ENCODE measurements around the gene USP40. TPM values are rescaled to one million over a fixed set of nuclear protein-coding genes. Genes with fewer than 3 reads are reported as not detected.

USP40 gene
- total and polyA plus RNA-seq, 10 of the 15 experiments (the other 5 are each of a cell fraction or from before 2014, with no cell fraction given): 3.4 to 20.8 (median 15.2) TPM

DNA sequence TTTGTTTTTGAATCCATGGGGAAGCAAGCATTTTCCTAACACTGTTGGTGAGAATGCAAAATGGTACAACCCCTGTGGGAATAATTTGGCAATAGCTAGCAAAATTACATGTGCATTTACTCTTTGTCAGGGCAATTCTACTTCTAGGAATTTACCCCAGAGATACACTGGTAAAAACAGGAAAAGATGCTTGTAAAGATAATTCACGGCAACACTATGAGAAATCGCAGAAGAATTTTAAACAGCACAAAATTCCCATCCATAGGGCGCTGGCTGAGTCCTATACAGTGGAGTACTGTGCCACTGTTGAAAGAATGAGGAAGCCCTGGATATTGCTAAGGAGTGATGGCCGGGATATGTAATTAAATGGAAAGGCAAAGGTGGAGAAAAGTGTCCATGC lies 136.5 kb downstream of the USP40 start:
- peaks cover 4% of the 10 kb centered on the region; the same call in 2 of the 3 replicates for H3K9me3 ChIP-seq (replicated peaks; ENCODE audit: control insufficient read depth, insufficient read depth, low read length)
- H3K27me3 ChIP-seq (replicated peaks in 1 of 2; ENCODE audit: control insufficient read depth in 2 of 2, insufficient read depth in 2 of 2, low read length in 1 of 2): no peaks in the 10 kb centered on the region
- FAIRE-seq: no peak
- no peak overlapping the region for H3K9ac ChIP-seq (ENCODE audit: control insufficient read depth, insufficient read depth, low read length)
- H3K79me2 ChIP-seq (ENCODE audit: control insufficient read depth, insufficient read depth, low read length): peaks cover 12% of the 10 kb centered on the region
- no peak for DNase-seq (ENCODE audit: low read depth, low spot score)
- H4K20me1 ChIP-seq (ENCODE audit: control insufficient read depth, insufficient read depth): no peaks in the 10 kb centered on the region
- BruUV-seq (replicated peaks): no TSS peak
- TF ChIP-seq ASH2L (IDR thresholded peaks at IDR 0.05; ENCODE audit: borderline replicate concordance, low read depth): no peak
- no peak for TF ChIP-seq TCF7 (IDR thresholded peaks at IDR 0.05; ENCODE audit: borderline replicate concordance)
- TF ChIP-seq STAT3 (IDR thresholded peaks at IDR 0.05; ENCODE audit: low read depth, low read length): no peak
- TF ChIP-seq NR2C2 (IDR thresholded peaks at IDR 0.05; ENCODE audit: borderline replicate concordance, control insufficient read depth, insufficient read length, low read depth): no peak
- no peak for TF ChIP-seq ATF7 (IDR thresholded peaks at IDR 0.05; ENCODE audit: low read depth)
- TF ChIP-seq CHD2 (IDR thresholded peaks at IDR 0.05; ENCODE audit: borderline replicate concordance, low read depth, low read length): no peak
- TF ChIP-seq, protein P1, sequence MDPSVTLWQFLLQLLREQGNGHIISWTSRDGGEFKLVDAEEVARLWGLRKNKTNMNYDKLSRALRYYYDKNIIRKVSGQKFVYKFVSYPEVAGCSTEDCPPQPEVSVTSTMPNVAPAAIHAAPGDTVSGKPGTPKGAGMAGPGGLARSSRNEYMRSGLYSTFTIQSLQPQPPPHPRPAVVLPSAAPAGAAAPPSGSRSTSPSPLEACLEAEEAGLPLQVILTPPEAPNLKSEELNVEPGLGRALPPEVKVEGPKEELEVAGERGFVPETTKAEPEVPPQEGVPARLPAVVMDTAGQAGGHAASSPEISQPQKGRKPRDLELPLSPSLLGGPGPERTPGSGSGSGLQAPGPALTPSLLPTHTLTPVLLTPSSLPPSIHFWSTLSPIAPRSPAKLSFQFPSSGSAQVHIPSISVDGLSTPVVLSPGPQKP (IDR thresholded peaks at IDR 0.05; ENCODE audit: low read depth, low read length): no peak
- no peak for TF ChIP-seq SUPT20H (IDR thresholded peaks at IDR 0.05; ENCODE audit: borderline replicate concordance, control insufficient read depth, low read depth, low read length)
- no peak for TF ChIP-seq FOS (IDR thresholded peaks at IDR 0.05; ENCODE audit: borderline replicate concordance, extremely low read depth, insufficient read length)
- TF ChIP-seq SIN3A (IDR thresholded peaks at IDR 0.05; ENCODE audit: low read depth, low read length): no peak
- no peak for TF ChIP-seq LARP7 (IDR thresholded peaks at IDR 0.05)
- TF ChIP-seq RAD21 (IDR thresholded peaks at IDR 0.05; ENCODE audit: insufficient read depth, low read depth, low read length): no peak
- TF ChIP-seq, protein P2, sequence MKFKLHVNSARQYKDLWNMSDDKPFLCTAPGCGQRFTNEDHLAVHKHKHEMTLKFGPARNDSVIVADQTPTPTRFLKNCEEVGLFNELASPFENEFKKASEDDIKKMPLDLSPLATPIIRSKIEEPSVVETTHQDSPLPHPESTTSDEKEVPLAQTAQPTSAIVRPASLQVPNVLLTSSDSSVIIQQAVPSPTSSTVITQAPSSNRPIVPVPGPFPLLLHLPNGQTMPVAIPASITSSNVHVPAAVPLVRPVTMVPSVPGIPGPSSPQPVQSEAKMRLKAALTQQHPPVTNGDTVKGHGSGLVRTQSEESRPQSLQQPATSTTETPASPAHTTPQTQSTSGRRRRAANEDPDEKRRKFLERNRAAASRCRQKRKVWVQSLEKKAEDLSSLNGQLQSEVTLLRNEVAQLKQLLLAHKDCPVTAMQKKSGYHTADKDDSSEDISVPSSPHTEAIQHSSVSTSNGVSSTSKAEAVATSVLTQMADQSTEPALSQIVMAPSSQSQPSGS (IDR thresholded peaks at IDR 0.05; ENCODE audit: low read length): no peak
- no peak for TF ChIP-seq SMC3 (IDR thresholded peaks at IDR 0.05; ENCODE audit: borderline replicate concordance, low read length)
- TF ChIP-seq HSF1 (IDR thresholded peaks at IDR 0.05; ENCODE audit: low read depth, low read length): no peak
- TF ChIP-seq, protein P3, sequence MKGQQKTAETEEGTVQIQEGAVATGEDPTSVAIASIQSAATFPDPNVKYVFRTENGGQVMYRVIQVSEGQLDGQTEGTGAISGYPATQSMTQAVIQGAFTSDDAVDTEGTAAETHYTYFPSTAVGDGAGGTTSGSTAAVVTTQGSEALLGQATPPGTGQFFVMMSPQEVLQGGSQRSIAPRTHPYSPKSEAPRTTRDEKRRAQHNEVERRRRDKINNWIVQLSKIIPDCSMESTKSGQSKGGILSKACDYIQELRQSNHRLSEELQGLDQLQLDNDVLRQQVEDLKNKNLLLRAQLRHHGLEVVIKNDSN (IDR thresholded peaks at IDR 0.05; ENCODE audit: borderline replicate concordance, extremely low read length, insufficient read depth, low read depth, low read length): no peak
- no peak for TF ChIP-seq CBX3 (IDR thresholded peaks at IDR 0.05; ENCODE audit: borderline replicate concordance, low read depth)
- TF ChIP-seq ZSCAN29 (IDR thresholded peaks at IDR 0.05): no peak
- peaks cover 6 to 19% of the 10 kb centered on the region in 2 experiments for H3K36me3 ChIP-seq (ENCODE audit: control insufficient read depth in 2 of 2, insufficient read depth in 2 of 2, low read length in 1 of 2)
- POLR2A ChIA-PET: no interaction called here
- intact Hi-C loops (cut with micrococcal nuclease; ENCODE audit: unreplicated experiment) (no loop called here), in situ Hi-C loops (cut with MboI) (no loop called here)
- ATAC-seq: no peak
- CTCF ChIA-PET: interaction anchor here (1.7 to 1.8 kb wide), 2 partner anchors 8 to 13 kb away, joined by 3 to 5 read pairs; no protein-coding TSS in a partner anchor
- H3K4me3 ChIP-seq: no peak overlapping the region
- SMC1A ChIA-PET (ENCODE audit: uncharacterized antibody, unreplicated experiment): no interaction called here
- H3K27ac ChIP-seq (ENCODE audit: control insufficient read depth, insufficient read depth): no peak overlapping the region
- RAD21 ChIA-PET (ENCODE audit: unreplicated experiment): no interaction called here
- peaks cover 4% of the 10 kb centered on the region for H3K4me1 ChIP-seq (ENCODE audit: control insufficient read depth, insufficient read depth, low read length)
- 88% methylated on average over 4 of the region's 4 CpGs for WGBS (ENCODE audit: insufficient coverage, insufficient replicate concordance, low lambda C conversion rate, missing lambda C conversion rate)
- no peak overlapping the region for H2AFZ ChIP-seq (ENCODE audit: control insufficient read depth, low read depth, low read length)
- H3K4me2 ChIP-seq (ENCODE audit: control insufficient read depth, insufficient read depth): no peak overlapping the region

Data from GM12878 (cell line).